Duodenal mucosa (tissue), 2 donors: ENCODE results near the gene SPDYE3.
A peak's percentile ranks its signal among the peaks of the same experiment; 100 is the strongest.
"Not testable (repeated sequence)": the region's sequence is repeated elsewhere in the genome, so short reads cannot be mapped to it uniquely, and the experiment has no call there.

Experiments used
- H3K27ac ChIP-seq: one replicate; pipeline ENCODE4 v1.7.0; 2013; ENCODE audit warnings: low read depth, low read length
- H3K27me3 ChIP-seq, 2 donors: one replicate each; pipeline ENCODE4 v1.7.0; 2013; ENCODE audit warnings: low read length in 2 of 2, control low read depth in 1 of 2; ENCODE audit not compliant: insufficient read depth in 2 of 2, control insufficient read depth in 1 of 2
- H3K36me3 ChIP-seq, 2 donors: one replicate each; pipeline ENCODE4 v1.7.0; 2013; ENCODE audit warnings: low read length in 2 of 2, control low read depth in 1 of 2; ENCODE audit not compliant: insufficient read depth in 2 of 2, control insufficient read depth in 1 of 2
- H3K4me1 ChIP-seq, 2 donors: one replicate each; pipeline ENCODE4 v1.7.0; 2013; ENCODE audit warnings: low read length in 2 of 2, control low read depth in 1 of 2; ENCODE audit not compliant: insufficient read depth in 2 of 2, control insufficient read depth in 1 of 2
- H3K4me3 ChIP-seq, 2 donors: one replicate each; pipeline ENCODE4 v1.7.0; 2013; ENCODE audit warnings: low read length in 2 of 2, low read depth in 1 of 2
- H3K9ac ChIP-seq, 2 donors: one replicate each; pipeline ENCODE4 v1.7.0; 2013; ENCODE audit warnings: low read length in 2 of 2, low read depth in 1 of 2
- H3K9me3 ChIP-seq, 2 donors: one replicate each; pipeline ENCODE4 v1.7.0; 2013; ENCODE audit warnings: low read length in 2 of 2, control low read depth in 1 of 2; ENCODE audit not compliant: control insufficient read depth in 1 of 2

The SPDYE3 gene

GRCh38 chr7:100335566-100336466 is 28.3 kb downstream of the SPDYE3 start:
- H3K27me3 ChIP-seq, H3K36me3 ChIP-seq, H3K4me1 ChIP-seq, H3K9me3 ChIP-seq: not testable (repeated sequence)
- H3K9ac ChIP-seq = peak overlapping the region; percentile 39 to 77
- H3K27ac ChIP-seq = peak overlapping the region; percentile 97
- peak overlapping the region; percentile 65 to 86 for H3K4me3 ChIP-seq

GRCh38 chr7:100338083-100338696 is 30.7 kb downstream of the SPDYE3 start:
- H3K27ac ChIP-seq, H3K4me3 ChIP-seq, H3K9ac ChIP-seq, H3K4me1 ChIP-seq, H3K27me3 ChIP-seq, H3K9me3 ChIP-seq: not testable (repeated sequence)
- peaks cover 0 to 11% of the 10 kb centered on the region in 2 donors for H3K36me3 ChIP-seq

GRCh38 chr7:100341286-100341685 is 33.8 kb downstream of the SPDYE3 start:
- not testable (repeated sequence) for H3K4me3 ChIP-seq, H3K27ac ChIP-seq, H3K9me3 ChIP-seq, H3K4me1 ChIP-seq, H3K9ac ChIP-seq, H3K27me3 ChIP-seq
- H3K36me3 ChIP-seq = peaks cover under 1 to 16% of the 10 kb centered on the region in 2 donors

GRCh38 chr7:100342765-100343164 is 35.3 kb downstream of the SPDYE3 start:
- no peak overlapping the region for H3K9ac ChIP-seq
- H3K27ac ChIP-seq = no peak overlapping the region
- H3K9me3 ChIP-seq = no peaks in the 10 kb centered on the region
- H3K27me3 ChIP-seq = no peaks in the 10 kb centered on the region
- no peak overlapping the region for H3K4me3 ChIP-seq
- peaks cover 15 to 31% of the 10 kb centered on the region in 2 donors for H3K36me3 ChIP-seq
- H3K4me1 ChIP-seq = peaks cover 0 to 5% of the 10 kb centered on the region in 2 donors

- H3K4me3 ChIP-seq, H3K27ac ChIP-seq, H3K4me1 ChIP-seq, H3K27me3 ChIP-seq, H3K9me3 ChIP-seq, H3K9ac ChIP-seq: not testable (repeated sequence)
- H3K36me3 ChIP-seq = peaks cover 18 to 38% of the 10 kb centered on the region in 2 donors
Observed at GRCh38 chr7:100344124-100344559, 36.6 kb downstream of the SPDYE3 start.

GRCh38 chr7:100344560-100345287 is 37.2 kb downstream of the SPDYE3 start:
- not testable (repeated sequence) for H3K27me3 ChIP-seq, H3K4me3 ChIP-seq, H3K9me3 ChIP-seq, H3K9ac ChIP-seq, H3K4me1 ChIP-seq
- peaks cover 22 to 44% of the 10 kb centered on the region in 2 donors for H3K36me3 ChIP-seq
- peak overlapping the region; percentile 7 for H3K27ac ChIP-seq

- not testable (repeated sequence) for H3K27me3 ChIP-seq, H3K27ac ChIP-seq, H3K9me3 ChIP-seq, H3K4me1 ChIP-seq, H3K4me3 ChIP-seq, H3K9ac ChIP-seq
- H3K36me3 ChIP-seq = peaks cover 24 to 48% of the 10 kb centered on the region in 2 donors
Observed at GRCh38 chr7:100345288-100345672, 37.8 kb downstream of the SPDYE3 start.

- peaks cover 0 to 5% of the 10 kb centered on the region in 2 donors for H3K4me1 ChIP-seq
- H3K27ac ChIP-seq = no peak overlapping the region
- H3K36me3 ChIP-seq = peaks cover 29 to 60% of the 10 kb centered on the region in 2 donors
Observed at GRCh38 chr7:100346921-100347320, 39.4 kb downstream of the SPDYE3 start.

GRCh38 chr7:100348805-100349204 is 41.3 kb downstream of the SPDYE3 start:
- Histone ChIP-seq H3K36me3 (peaks cover 35 to 67% of the 10 kb centered on the region in 2 donors), H3K9me3 (no peaks in the 10 kb centered on the region), H3K27ac (no peak overlapping the region), H3K27me3 (no peaks in the 10 kb centered on the region), H3K4me1 (peaks cover 0 to 5% of the 10 kb centered on the region in 2 donors), H3K4me3 (no peak overlapping the region), H3K9ac (no peak overlapping the region)

More at GRCh38 chr7:100346921-100347320, 39.4 kb downstream of the SPDYE3 start:
- no peaks in the 10 kb centered on the region for H3K27me3 ChIP-seq
- no peak overlapping the region for H3K9ac ChIP-seq
- H3K9me3 ChIP-seq = no peaks in the 10 kb centered on the region
- H3K4me3 ChIP-seq = no peak overlapping the region

GRCh38 chr7:100349757-100350156 is 42.3 kb downstream of the SPDYE3 start:
- H3K27ac ChIP-seq = no peak overlapping the region
- peaks cover 35 to 75% of the 10 kb centered on the region in 2 donors for H3K36me3 ChIP-seq
- no peaks in the 10 kb centered on the region for H3K9me3 ChIP-seq

More at GRCh38 chr7:100349757-100350156, 42.3 kb downstream of the SPDYE3 start:
- no peak overlapping the region for H3K4me3 ChIP-seq
- no peaks in the 10 kb centered on the region for H3K27me3 ChIP-seq
- H3K9ac ChIP-seq = no peak overlapping the region
- peaks cover 0 to 2% of the 10 kb centered on the region in 2 donors for H3K4me1 ChIP-seq
